ENCODE measurements around the gene ZNF467. TPM values are rescaled to one million over a fixed set of nuclear protein-coding genes. Genes with fewer than 3 reads are reported as not detected.

The ZNF467 gene
- total RNA-seq, 2 donors from 2014 or later = 6.0 to 7.9 TPM

DNA sequence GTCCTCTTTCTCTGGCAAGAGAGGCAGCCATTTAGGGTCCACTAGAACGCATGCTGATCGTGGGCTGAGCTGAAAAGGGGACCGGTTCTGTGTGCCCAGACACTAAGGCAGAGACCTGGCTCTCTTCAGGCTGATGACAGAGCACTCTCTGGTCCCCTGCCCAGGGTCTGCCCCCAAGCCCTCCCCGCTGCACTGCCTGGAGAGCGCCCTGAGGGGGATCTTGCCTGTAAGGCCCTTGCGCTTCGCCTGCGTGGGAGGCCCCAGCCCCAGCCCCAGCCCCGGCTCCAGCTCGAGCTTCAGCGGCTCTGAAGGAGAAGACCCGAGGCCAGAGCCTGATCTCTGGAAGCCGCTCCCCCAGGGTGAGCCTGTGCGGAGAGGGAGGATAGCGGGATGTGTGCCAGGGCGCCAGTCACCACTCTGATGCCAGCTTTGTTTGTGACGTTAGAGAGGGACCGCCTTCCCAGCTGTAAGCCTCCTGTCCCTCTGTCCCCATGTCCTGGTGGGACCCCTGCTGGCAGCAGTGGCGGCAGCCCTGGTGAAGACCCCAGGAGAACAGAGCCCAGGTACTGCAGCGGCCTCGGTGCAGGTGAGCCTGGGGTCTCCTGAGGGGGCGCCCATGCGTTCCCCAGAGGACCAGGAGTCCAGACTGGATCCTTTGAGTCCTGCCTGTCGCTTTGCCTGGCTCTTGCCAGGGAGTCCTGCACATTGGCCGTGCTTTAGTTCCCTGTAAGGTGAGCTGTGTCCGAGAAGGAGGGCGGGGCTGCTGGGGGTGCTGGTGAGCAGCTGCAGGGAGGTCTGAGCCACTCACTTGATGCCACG lies 43.2 kb downstream of the ZNF467 start:
- no peaks in the 10 kb centered on the region for H3K9me3 ChIP-seq
- no peak for DNase-seq (ENCODE audit: low spot score)
- H3K36me3 ChIP-seq = peaks cover 5 to 7% of the 10 kb centered on the region in 2 donors
- peaks cover 19% of the 10 kb centered on the region for H3K4me1 ChIP-seq (replicated peaks)
- intact Hi-C loops (cut with DNase I) = no loop called here
- H3K4me3 ChIP-seq = no peak overlapping the region
- H3K27me3 ChIP-seq (replicated peaks; ENCODE audit: insufficient read depth) = no peaks in the 10 kb centered on the region
- TF ChIP-seq, protein P1, sequence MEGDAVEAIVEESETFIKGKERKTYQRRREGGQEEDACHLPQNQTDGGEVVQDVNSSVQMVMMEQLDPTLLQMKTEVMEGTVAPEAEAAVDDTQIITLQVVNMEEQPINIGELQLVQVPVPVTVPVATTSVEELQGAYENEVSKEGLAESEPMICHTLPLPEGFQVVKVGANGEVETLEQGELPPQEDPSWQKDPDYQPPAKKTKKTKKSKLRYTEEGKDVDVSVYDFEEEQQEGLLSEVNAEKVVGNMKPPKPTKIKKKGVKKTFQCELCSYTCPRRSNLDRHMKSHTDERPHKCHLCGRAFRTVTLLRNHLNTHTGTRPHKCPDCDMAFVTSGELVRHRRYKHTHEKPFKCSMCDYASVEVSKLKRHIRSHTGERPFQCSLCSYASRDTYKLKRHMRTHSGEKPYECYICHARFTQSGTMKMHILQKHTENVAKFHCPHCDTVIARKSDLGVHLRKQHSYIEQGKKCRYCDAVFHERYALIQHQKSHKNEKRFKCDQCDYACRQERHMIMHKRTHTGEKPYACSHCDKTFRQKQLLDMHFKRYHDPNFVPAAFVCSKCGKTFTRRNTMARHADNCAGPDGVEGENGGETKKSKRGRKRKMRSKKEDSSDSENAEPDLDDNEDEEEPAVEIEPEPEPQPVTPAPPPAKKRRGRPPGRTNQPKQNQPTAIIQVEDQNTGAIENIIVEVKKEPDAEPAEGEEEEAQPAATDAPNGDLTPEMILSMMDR (IDR thresholded peaks at IDR 0.05) = no peak
- TF ChIP-seq POLR2A (IDR thresholded peaks at IDR 0.05) (no peak), POLR2AphosphoS5 (IDR thresholded peaks at IDR 0.05) (no peak)
- no peak overlapping the region for H3K27ac ChIP-seq
- 89% methylated on average over 27 of the region's 28 CpGs for WGBS

DNA sequence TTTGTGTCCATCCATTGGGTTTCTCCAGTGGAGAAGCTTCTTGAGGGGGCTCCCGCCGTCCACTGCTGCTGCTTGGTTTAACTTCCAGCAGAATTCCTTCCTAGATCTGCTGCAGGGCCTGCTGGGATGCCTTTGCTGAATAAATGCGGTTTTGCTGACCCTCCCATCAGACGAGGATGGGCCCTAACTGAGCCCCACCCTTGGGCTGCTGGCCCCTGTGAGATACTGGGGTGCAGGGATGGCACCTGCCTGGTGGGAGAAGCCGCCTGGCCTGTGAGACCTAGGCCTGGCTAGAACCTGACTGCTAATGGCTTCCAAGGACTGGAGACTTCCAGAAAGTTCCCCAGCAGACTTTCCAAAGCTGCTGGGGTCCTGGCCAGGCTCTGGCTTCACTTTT lies 43.8 kb downstream of the ZNF467 start:
- no peaks in the 10 kb centered on the region for H3K9me3 ChIP-seq
- peaks cover 19% of the 10 kb centered on the region for H3K4me1 ChIP-seq (replicated peaks)
- no peak for TF ChIP-seq POLR2AphosphoS5 (IDR thresholded peaks at IDR 0.05)
- TF ChIP-seq POLR2A (IDR thresholded peaks at IDR 0.05) = no peak
- TF ChIP-seq, protein P1 (IDR thresholded peaks at IDR 0.05) = no peak
- H3K4me3 ChIP-seq = no peak overlapping the region
- no peaks in the 10 kb centered on the region for H3K27me3 ChIP-seq (replicated peaks; ENCODE audit: insufficient read depth)
- intact Hi-C loops (cut with DNase I) = no loop called here
- 94% methylated on average over 5 of the region's 5 CpGs for WGBS
- no peak for DNase-seq (ENCODE audit: low spot score)
- peaks cover 5 to 7% of the 10 kb centered on the region in 2 donors for H3K36me3 ChIP-seq
- H3K27ac ChIP-seq = no peak overlapping the region

DNA sequence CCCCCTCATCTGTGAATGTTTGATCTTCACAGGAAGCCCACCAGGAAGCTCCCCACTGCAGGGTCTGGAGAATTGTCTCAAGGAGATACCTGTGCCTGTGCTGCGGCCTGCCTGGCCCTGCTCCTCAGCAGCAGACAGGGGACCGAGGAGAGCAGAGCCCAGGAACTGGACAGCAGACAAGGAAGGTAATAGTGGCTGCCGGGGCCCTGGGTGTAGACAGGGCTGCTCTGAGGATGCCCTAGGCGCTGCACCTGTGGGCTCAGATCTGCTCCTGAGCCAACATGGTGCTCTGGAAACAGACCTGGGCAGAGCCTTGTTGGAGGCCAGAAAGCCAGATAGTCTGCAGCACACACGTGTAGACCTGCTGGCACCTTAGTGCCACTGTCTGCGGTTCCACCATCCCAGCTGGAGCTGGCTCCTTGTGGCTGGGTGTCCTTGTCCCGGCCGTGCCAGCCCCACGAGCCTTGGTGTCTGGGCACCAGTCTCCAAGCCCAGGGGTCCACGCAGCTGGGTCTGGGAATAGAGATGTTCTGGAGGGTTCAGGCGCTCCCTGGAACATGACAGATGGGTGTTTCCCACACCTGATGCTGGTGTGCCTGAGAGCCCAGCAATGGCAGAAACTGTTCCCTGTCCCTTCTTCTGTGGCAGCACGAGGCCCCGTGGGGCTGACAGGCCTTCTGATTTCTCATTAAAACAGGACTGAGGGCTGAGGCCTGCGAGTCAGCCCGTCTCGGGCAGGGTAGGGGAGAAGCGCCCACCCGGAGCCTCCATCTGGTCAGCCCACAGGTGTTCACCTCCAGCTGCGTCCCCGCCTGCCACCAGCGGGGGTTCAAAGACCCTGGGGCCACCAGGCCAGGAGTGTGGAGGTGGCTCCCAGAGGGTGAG lies 44.7 kb downstream of the ZNF467 start:
- no peak overlapping the region for H3K4me3 ChIP-seq
- H3K4me1 ChIP-seq (replicated peaks) = peaks cover 19% of the 10 kb centered on the region
- WGBS = 94% methylated on average over 20 of the region's 21 CpGs
- H3K9me3 ChIP-seq = no peaks in the 10 kb centered on the region
- no peaks in the 10 kb centered on the region for H3K27me3 ChIP-seq (replicated peaks; ENCODE audit: insufficient read depth)
- no peak for DNase-seq (ENCODE audit: low spot score)
- no peak overlapping the region for H3K27ac ChIP-seq
- no peak for TF ChIP-seq POLR2AphosphoS5 (IDR thresholded peaks at IDR 0.05)
- TF ChIP-seq POLR2A (IDR thresholded peaks at IDR 0.05) = no peak
- TF ChIP-seq, protein P1 (IDR thresholded peaks at IDR 0.05) = no peak
- intact Hi-C loops (cut with DNase I) = no loop called here
- H3K36me3 ChIP-seq = peaks cover 5 to 7% of the 10 kb centered on the region in 2 donors

DNA sequence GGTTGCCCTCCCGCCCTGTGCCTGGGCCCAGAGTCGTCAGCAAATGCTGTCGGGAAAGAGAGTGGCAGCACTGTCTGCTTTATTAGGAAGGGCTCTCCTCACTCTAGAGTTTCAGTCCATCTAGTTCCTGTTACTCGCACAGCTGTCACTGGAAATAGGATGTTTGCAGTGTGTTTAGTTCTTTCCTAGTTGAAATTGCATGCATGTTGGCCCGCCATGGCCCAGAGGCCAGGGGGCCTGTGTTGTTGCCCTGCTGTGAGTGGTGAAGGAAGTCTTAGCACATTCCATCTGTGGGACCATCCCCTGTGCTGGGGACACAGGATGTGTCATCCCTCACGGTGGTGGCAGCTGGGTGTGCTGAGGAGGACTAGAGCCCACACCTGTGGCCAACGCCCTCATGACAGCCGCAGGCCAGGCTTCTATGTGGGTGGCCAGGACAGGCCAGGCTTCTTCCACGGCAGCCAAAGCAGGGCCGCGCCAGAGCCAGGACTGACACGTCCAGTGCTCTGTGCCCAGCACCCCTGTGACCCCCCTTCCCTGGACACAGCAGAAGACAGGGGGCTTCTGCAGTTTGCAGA lies 45.4 kb downstream of the ZNF467 start:
- Histone ChIP-seq H3K27ac (peak overlapping the region; percentile 39 to 74), H3K9me3 (no peaks in the 10 kb centered on the region), H3K27me3 (replicated peaks; ENCODE audit: insufficient read depth) (no peaks in the 10 kb centered on the region), H3K4me3 (no peak overlapping the region), H3K36me3 (peaks cover 5 to 7% of the 10 kb centered on the region in 2 donors), H3K4me1 (replicated peaks) (peaks cover 19% of the 10 kb centered on the region)
- intact Hi-C loops (cut with DNase I) = no loop called here
- no peak for DNase-seq (ENCODE audit: low spot score)
- no peak for TF ChIP-seq POLR2A (IDR thresholded peaks at IDR 0.05)
- TF ChIP-seq POLR2AphosphoS5 (IDR thresholded peaks at IDR 0.05) = no peak
- TF ChIP-seq, protein P1 (IDR thresholded peaks at IDR 0.05) = no peak
- 69% methylated on average over 6 of the region's 12 CpGs for WGBS
